Stimulated activated CD8-positive, alpha-beta memory T cell treated with anti-CD3 and anti-CD28 coated beads, Interleukin-15, amount 100 ng/mL, for 4 hours (primary cell): ENCODE data around the gene MTERF4.

Source experiments
- DNase-seq, 2 donors: peaks; one replicate each; pipeline ENCODE4 v3.0.0-alpha.2; 2020; ENCODE audit warnings: low read depth in 2 of 2

The MTERF4 gene

GRCh38 chr2:241088791-241089732 lies 13.0 kb downstream of the MTERF4 start:
- DNase-seq, result no peak

DNA sequence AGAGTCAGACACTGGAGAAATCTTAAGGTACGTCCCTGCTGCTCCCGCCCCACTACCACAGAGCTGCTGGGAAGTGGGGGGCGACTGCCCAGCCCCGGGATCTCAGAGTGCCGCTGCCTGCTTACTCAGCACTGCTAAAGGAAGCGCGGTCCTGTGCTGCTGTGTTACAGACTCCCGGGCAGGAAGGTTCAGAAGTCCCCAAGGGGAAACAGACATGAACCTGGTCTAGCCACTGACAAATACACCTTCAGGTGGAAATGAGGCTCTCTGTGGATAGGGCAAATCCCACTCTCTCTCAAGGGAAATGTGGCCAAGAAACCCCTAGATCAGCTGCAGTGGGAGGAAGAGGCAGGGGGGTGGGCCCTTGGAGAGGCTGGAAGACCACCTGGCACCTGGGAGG lies 13.7 kb downstream of the MTERF4 start:
- no peak for DNase-seq

DNA sequence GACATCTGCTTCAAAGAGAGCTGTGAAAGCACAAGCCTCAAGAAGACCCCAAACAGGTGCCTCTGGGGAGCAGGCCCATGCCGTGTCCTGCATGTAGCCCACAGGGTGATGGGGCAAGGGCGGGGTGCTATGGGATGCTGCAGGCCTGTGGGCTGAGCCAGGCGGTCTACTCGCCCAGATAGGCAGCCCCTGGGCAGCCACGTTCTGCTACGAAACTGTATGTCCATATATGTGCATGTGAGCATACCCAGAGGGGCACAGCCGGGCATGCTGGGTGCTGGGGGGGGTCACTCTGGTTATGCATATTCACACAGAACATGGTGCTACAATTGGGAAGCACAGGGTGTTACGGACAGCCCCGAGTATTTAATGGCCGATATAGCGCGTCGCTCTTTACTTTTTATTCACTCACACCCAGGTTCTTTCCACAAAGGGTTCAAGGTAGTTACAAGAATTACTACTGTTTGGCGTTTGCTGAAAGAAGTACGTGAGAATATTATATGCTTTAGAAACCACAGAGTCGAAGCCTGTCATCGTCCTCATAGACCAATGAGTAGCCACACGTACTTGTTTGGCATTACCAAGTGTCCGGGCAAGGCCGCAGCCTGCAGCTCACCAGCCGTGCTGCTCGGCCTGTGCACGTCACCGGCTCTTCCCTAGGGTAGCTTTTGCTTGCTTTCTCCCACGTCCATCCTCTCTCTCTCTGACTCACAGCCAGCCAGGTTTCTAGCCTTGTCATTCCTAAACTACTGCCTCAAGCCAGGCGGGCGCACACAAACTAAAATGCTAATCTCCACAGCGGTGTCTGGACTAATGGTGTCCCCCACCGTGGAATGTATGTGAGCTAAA lies 14.4 kb downstream of the MTERF4 start:
- no peak for DNase-seq

GRCh38 chr2:241084856-241085444 lies 17.1 kb downstream of the MTERF4 start:
- no peak for DNase-seq

DNA sequence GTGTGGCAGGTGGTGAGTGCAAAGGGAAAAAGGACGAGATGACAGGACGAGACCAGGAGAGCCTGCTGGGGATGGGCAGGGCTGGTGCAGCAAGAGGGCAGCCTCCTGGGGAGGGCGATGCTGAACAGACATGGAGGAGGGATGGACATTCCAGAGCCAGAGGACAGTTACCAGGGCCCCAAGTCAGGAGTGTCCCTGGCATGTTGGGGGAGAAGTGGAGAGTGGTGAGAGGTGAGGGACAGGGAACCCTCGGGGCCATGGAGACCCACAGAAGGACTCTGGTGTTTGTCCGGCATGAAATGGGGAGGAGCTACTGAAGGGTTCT lies 19.0 kb downstream of the MTERF4 start:
- no peak for DNase-seq

- DNase-seq, result no peak
These were observed 19.6 kb downstream of the MTERF4 start for GRCh38 chr2:241082341-241083090.

- no peak for DNase-seq
These were observed 20.3 kb downstream of the MTERF4 start for GRCh38 chr2:241081643-241082340.

DNA sequence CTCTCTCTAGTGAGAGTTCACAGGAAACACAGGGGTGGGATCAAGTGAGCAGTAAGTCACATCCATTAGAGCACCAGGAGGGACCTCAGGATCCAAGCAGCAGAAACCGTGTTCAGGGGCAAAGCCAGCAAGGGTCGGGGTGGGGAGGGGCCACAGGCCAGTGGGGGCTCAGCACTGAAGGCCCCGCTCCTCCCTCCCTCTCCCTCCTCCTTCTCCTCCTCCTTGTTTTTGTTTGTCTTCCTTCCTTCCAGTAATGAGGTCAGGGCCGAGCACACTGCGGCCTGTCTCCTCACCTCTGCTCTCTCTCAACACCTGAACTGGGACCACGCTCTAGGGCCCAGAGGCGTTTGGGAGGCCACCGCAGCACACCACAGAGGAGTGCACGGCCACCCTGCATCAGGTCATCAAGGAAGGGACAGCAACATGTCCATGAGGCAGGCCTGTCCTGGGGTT lies 20.9 kb downstream of the MTERF4 start:
- DNase-seq, result no peak

- DNase-seq, result no peak
These were observed 21.5 kb downstream of the MTERF4 start for GRCh38 chr2:241080405-241081189.

- no peak for DNase-seq
These were observed 27.1 kb downstream of the MTERF4 start for GRCh38 chr2:241074901-241075540.

DNA sequence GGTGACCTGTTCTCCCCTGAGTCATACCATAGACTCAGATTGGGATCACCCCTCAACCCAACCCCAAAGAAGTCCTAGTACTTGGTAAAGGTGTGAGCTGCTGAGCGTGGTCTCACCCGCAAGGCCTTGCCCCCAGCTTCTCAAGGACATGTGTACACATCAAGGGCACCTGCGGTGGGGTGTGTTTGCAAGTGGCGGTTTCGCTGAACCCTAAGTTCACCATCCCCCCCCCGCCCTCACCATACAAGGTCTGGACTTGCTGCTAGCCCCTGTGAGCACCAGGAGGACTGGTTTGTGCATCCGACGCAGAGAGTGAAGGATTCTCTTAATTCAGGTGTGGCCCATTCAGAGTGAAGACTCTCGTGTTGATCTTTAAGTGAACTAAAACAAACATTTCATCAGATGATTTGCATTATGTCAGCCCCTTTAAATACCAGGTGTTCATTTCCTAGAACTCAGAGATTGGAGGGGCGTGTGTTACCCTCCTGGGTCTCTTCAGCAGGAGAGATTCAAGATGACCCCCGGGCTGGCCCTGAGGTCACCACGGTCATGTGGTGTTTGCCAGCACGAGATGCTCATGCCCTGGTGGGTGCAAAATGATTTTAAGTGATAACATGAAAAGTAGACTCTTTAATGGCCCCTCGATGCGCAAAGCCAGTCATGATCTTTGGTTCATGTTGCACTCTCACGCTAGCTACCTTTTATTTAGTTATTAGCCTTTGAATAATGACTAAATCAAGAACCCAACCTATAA lies 27.8 kb downstream of the MTERF4 start:
- DNase-seq, result no peak

GRCh38 chr2:241073166-241074064 lies 28.7 kb downstream of the MTERF4 start:
- no peak for DNase-seq

DNA sequence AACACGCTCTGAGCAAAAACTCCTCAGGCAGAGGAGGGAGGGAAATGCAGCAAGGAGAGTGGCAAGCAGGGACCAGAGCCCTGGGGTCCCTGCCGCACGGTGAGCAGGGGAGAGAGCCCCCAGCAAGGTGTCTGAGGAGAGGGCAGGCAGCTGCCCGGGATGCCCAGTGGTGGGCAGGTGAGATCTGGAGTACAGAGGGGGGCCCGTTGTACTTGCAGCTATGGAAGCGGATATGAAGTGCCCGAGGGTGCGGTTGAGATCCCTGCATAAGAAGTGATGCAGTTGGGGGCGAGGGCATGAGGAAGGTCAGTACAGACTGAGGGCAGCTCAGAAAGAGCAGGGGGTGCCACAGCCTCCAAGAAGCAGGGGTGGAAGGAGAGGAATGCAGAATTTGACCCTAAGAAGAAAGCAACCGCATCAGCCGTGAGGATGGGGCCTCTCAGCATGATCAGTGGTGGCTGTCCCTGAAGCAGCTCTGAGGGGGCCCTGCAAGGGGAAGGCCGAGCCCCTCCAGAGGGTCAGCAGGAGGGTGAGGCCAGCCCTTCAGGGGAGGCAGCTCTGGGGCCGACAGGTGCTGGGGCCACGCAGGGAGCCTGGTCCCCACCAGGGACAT lies 29.4 kb downstream of the MTERF4 start:
- DNase-seq, result no peak

GRCh38 chr2:241072151-241072550 lies 29.9 kb downstream of the MTERF4 start:
- no peak for DNase-seq

GRCh38 chr2:241071677-241072111 lies 30.4 kb downstream of the MTERF4 start:
- no peak for DNase-seq

DNA sequence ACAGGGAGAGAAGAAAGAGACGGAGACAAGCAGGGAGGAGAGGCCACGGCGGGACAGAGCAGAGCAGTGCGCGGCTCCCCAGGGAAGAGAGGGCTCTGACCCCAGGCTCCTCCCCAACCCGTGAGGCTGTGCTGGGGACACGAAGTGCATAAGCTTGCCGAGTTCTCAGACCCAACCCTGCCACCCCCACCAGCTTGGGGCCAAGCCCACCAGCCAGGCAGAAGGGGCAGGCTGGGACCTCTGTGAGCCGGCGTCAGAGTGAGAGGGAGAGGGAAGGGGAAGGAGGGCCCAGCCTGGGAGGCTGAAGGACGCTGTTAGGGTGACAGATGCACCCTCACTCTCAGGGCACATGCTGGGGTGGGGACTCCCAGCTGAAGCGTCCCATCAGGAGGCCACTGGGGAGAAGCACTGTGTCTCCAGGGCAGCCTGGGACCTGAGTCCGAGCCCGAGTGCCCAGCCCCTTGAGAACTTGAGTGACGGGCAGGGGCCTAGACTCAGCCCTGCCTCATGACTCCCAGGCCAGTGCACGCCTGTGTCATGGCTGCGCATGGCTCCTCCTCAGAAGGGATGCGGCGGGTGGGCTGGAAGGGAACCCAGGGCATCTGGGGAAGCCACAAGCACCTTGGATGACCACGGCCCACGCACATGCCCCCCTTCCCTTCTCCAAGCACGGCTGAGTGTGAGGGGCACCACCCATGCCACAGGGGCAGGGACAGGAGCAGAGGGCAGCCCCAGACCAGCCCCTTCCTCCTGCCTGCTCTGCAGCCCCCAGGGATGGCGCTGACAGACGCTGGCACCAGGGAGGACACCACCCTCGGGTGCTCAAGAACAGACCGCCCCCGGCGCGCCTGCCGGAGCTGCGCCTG lies 31.0 kb downstream of the MTERF4 start:
- DNase-seq, result no peak
